HG02981 (cell line): ENCODE data around the gene ZSWIM5.
"Not testable (repeated sequence)": the region's sequence is repeated elsewhere in the genome, so short reads cannot be mapped to it uniquely, and the experiment has no call there.

Experiments
- ATAC-seq: cut with Tn5 transposase; IDR thresholded peaks from one replicate; pipeline ENCODE4 v1.9.1; 2021; ENCODE audit warnings: mild to moderate bottlenecking, moderate library complexity; ENCODE audit not compliant: unreplicated experiment

Gene ZSWIM5

DNA sequence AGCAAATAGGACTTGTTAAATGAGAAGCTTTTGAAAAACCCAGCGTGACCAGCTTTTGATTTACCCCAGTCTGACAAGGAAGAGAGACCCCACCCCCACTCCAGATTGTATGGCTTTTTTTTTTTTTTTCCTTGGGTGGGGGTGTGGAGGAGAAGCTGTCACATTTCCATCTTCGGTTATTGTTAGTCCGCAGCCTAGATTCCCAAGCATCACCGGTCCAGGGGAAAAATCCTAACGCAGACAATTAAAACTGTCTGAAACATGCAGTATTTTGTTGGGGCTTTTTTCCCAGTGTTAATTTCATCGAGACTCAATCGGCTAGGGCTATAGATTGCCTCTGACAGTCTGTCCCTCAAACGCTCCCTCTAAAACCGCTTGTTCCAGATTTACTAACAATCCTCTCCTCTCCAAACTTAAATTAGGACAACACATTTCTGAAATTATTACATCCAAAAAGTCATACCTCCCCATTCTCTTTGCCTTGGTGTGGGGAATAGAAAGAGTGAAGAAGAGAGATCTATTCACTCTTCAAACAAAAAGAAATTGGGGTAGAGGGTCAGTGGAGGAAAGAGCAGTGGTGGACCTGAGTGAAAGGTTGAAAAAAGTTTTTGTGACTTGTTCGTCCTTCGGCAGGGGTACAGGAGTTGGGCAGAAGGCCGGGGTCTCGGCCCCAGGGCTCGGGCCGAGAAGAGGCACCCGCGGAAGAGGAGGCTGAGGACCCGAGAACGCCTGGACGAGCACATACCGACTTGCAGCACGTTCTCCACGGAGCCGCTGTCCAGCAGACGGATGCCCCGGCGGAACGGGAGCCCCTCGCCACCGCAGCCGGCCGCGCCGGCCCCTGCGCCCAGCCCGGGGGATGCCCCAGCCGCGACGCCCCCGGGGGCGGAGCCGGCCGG lies 1.1 kb downstream of the ZSWIM5 start:
- ATAC-seq, result no peak

- no peak for ATAC-seq
These were observed 5.4 kb downstream of the ZSWIM5 start for GRCh38 chr1:45200906-45201500.

DNA sequence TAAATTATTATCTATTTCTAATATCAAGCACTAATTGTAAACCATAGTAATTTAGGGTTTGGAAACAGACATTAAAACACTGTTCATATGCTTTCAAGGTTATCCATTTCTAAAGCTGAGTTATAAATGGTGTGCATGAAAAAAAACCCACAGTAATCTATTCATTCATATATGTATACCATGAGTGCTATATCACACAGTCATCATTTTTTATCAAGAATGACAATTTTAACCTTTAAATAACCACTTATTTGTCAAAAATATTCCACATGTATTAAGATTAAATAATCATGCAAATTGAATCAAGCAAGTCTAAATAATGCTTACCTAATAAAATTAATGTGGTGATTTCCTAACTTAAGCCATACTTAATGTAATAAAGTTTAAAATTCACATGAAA lies 6.0 kb downstream of the ZSWIM5 start:
- ATAC-seq, result no peak

DNA sequence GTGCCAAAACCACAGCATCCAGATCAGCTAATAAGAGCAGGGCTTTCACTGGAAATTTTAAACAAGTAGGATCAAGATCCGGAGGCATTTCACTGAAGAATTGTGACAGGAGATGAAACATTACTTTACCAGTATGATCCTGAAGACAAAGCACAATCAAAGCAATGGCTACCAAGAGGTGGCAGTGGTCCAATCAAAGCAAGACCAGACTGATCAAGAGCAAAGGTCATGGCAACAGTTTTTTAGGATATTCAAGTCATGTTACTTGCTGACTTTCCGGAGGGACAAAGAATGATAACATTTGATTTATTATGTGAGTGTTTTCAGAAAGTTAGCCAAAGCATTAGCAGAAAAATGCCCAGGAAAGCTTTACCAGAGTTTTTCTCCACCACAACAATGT lies 8.2 kb downstream of the ZSWIM5 start:
- ATAC-seq, result no peak

DNA sequence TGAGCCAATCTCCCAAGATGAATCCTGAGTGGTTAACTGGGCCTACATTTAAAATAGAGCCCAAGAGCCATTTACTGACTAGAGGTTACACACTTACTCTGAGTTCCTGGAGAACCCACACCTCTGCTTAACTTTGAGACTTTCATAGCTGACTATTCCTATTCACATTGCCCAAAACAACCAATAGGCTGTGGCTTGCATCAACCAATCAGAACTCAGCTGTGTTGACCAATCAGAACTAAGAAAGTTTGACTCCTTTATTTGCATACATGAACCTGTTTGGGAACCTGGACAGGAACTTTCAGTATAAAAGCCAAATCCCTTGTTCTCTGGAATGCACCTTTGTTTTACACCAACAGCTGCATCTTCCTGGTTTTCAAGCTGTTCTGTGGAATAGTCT lies 9.5 kb downstream of the ZSWIM5 start:
- no peak for ATAC-seq

DNA sequence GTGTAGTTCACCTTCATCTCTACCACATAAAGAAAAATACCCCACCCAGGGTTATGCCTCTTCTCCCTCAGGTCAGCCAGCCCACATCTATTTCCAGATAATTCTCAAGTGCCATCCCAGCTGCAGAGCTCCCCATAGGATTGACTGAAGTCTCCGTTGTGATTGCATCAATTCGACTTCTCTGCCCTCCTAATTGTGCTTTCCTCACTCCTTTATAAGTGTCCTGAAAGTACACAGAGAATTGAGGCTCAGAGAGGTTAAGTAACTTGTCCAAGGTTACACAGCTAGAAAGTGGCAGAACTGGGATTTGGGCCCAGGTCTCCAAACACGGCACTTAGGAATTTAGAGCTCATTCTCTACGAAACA lies 15.0 kb downstream of the ZSWIM5 start:
- no peak for ATAC-seq

DNA sequence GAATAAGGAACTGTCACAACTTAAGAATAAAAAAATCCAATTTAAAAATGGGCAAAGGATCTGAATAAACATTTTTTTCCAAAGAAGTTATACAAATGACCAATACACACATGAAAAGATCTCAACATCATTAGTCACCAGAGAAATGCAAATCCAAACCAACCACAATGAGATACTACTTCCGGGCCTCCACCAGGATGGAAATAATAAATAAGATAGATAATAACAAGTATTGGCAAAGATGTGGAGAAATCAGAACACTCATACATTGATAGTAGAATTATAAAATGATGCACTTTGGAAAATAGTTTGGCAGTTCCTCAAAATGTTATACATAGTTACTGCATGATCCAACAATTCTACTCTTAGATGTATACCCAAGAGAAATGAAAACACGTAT lies 18.7 kb downstream of the ZSWIM5 start:
- ATAC-seq, result no peak

GRCh38 chr1:45179918-45180519 lies 26.4 kb downstream of the ZSWIM5 start:
- not testable (repeated sequence) for ATAC-seq

- ATAC-seq, result no peak
These were observed 29.0 kb downstream of the ZSWIM5 start for GRCh38 chr1:45177452-45177851.

DNA sequence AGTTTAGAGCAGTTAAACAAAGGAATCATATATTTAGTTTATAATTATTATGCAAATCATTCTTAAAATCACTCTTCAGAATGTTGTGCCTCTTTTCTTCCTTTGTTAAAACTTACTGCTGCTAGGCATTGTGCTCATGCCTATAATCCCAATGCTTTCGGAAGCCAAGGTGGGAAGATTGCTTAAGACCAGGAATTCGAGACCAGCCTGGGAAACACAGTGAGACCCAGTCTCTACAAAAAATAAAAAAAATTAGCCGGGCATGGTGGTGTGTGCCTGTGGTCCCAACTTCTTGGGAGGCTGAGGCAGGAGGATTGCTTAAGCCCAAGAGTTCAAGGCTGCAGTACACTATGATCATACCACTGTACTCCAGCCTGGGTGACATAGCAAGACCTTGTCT lies 33.6 kb downstream of the ZSWIM5 start:
- ATAC-seq, result no peak

DNA sequence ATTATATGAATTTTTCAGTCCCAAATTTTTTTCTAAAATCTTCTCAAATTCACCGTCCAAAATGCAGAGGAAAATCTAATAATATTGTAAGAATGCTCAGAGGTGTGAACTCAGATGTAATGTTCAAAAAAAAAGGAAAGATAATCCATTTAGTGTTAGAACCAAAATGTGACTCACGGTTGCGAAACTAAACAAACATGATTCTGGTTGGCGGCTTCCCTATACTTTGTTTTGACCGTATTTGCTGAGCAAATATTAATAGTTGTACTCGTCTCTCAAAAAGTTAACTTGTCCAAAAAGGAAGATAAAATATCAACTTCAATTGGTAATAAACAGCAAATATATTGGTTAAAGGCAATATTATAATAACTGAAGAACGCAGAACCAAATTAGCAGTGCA lies 34.4 kb downstream of the ZSWIM5 start:
- ATAC-seq, result no peak

GRCh38 chr1:45171575-45171974 lies 34.8 kb downstream of the ZSWIM5 start:
- no peak for ATAC-seq

- ATAC-seq, result no peak
These were observed 36.2 kb downstream of the ZSWIM5 start for GRCh38 chr1:45170151-45170742.

DNA sequence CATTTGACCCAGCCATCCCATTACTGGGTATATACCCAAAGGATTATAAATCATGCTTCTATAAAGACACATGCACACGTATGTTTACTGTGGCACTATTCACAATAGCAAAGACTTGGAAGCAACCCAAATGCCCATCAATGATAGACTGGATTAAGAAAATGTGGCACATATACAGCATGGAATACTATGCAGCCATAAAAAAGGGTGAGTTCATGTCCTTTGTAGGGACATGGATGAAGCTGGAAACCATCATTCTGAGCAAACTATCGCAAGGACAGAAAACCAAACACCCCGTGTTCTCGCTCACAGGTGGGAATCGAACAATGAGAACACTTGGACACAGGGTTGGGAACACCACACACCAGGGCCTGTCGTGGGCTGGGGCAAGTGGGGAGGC lies 38.5 kb downstream of the ZSWIM5 start:
- not testable (repeated sequence) for ATAC-seq

DNA sequence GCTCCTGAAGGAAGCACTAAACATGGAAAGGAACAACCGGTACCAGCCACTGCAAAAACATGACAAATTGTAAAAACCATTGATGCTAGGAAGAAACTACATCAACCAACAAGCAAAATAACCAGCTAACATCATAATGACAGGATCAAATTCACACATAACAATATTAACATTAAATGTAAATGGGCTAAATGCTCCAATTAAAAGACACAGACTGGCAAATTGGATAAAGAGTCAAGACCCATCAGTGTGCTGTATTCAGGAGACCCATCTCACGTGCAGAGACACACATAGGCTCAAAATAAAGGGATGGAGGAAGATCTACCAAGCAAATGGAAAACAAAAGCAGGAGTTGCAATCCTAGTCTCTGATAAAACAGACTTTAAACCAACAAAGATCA lies 42.1 kb downstream of the ZSWIM5 start:
- not testable (repeated sequence) for ATAC-seq

- ATAC-seq, result not testable (repeated sequence)
These were observed 43.3 kb downstream of the ZSWIM5 start for GRCh38 chr1:45163111-45163510.

GRCh38 chr1:45162041-45163035 lies 44.1 kb downstream of the ZSWIM5 start:
- not testable (repeated sequence) for ATAC-seq

DNA sequence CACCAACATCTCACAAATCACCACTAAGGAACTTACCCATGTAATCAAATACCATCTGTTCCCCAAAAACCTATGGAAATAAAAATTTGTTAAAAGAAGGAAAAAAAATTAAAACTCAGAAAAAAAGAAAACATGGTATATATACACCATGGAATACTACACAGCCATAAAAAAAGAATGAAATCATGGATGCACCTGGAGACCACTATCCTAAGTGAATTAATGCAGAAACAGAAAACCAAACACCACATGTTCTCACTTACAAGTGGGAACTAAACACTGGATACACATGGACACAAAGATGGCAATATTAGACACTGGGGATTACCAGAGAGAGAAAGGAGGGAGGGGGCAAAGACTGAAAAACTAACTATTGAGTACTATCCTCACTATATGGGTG lies 50.4 kb downstream of the ZSWIM5 start:
- no peak for ATAC-seq

- ATAC-seq, result no peak
These were observed 51.0 kb downstream of the ZSWIM5 start for GRCh38 chr1:45155423-45155822.

- no peak for ATAC-seq
These were observed 54.3 kb downstream of the ZSWIM5 start for GRCh38 chr1:45152126-45152525.
